ENCODE measurements around the gene TBC1D22A. TPM values are rescaled to one million over a fixed set of nuclear protein-coding genes. Genes with fewer than 3 reads are reported as not detected.

The TBC1D22A gene
- polyA plus RNA-seq, 1 donor from 2014 or later, result 9.3 TPM

DNA sequence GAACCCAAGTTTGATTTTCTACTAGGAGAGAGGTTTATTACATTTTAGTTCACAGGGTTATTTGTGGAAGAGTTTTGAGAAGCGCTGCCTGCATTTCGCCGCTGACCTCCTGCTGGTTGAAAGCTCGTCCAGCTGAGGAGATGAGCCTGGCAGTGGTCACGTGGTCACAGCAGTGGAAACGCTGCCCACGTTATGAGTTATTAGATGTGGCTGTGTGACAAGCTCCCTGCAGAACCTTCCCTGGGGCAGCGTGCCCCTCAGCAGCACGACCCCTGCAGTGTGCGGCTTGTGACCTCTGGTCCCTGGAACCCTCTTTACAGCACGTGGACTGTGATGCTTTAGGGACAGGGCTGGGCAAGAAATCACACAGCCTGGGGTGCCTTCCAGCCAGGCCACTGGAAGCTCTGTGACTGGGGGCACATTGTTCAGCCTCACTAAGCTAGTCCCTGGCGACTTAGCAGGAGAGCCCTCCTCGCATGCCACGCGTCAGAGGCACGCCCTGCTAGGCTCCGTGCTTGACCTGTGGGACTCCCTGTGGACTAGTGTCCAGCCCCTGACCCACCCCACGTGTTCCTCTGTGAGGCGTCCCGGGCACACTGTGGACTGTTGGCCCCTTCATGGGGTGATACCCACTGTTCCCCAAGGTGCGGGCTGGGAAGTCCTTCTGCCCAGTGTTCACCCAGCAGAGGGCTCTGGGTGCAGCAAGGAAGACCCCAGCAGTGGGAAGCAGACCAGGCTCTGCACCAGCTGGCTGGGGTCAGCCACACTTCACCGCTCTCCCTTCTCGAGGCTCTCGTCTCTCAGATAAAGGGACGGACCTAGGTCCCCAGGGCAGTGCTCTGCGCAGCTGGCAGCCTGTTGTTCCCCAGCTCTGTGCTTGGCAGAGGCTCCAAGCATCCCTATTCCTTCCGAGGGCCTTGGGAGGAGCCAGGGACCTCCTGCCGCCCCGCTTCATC lies 349.5 kb downstream of the TBC1D22A start:
- H3K9ac ChIP-seq (ENCODE audit: low read length), result no peak overlapping the region
- peaks cover 2% of the 10 kb centered on the region for H3K9me3 ChIP-seq (ENCODE audit: low read length)
- H4K20me1 ChIP-seq (ENCODE audit: insufficient read depth), result no peaks in the 10 kb centered on the region
- TF ChIP-seq EP300 (conservative IDR thresholded peaks at IDR 0.05; ENCODE audit: poor library complexity, severe bottlenecking), result no peak
- no peak for TF ChIP-seq SMC3 (conservative IDR thresholded peaks at IDR 0.05; ENCODE audit: poor library complexity)
- no peak for TF ChIP-seq MXI1 (conservative IDR thresholded peaks at IDR 0.05; ENCODE audit: poor library complexity, severe bottlenecking)
- no peak for TF ChIP-seq TAF1 (IDR thresholded peaks at IDR 0.05; ENCODE audit: low read depth)
- TF ChIP-seq POLR2AphosphoS5 (IDR thresholded peaks at IDR 0.05), result no peak
- TF ChIP-seq, protein P1, sequence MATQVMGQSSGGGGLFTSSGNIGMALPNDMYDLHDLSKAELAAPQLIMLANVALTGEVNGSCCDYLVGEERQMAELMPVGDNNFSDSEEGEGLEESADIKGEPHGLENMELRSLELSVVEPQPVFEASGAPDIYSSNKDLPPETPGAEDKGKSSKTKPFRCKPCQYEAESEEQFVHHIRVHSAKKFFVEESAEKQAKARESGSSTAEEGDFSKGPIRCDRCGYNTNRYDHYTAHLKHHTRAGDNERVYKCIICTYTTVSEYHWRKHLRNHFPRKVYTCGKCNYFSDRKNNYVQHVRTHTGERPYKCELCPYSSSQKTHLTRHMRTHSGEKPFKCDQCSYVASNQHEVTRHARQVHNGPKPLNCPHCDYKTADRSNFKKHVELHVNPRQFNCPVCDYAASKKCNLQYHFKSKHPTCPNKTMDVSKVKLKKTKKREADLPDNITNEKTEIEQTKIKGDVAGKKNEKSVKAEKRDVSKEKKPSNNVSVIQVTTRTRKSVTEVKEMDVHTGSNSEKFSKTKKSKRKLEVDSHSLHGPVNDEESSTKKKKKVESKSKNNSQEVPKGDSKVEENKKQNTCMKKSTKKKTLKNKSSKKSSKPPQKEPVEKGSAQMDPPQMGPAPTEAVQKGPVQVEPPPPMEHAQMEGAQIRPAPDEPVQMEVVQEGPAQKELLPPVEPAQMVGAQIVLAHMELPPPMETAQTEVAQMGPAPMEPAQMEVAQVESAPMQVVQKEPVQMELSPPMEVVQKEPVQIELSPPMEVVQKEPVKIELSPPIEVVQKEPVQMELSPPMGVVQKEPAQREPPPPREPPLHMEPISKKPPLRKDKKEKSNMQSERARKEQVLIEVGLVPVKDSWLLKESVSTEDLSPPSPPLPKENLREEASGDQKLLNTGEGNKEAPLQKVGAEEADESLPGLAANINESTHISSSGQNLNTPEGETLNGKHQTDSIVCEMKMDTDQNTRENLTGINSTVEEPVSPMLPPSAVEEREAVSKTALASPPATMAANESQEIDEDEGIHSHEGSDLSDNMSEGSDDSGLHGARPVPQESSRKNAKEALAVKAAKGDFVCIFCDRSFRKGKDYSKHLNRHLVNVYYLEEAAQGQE (IDR thresholded peaks at IDR 0.05; ENCODE audit: borderline replicate concordance), result no peak
- TF ChIP-seq RAD21 (conservative IDR thresholded peaks at IDR 0.05), result no peak
- no peaks in the 10 kb centered on the region for H3K27me3 ChIP-seq (ENCODE audit: insufficient read depth, low read depth, low read length)
- no peaks in the 10 kb centered on the region for H3K9me2 ChIP-seq (ENCODE audit: insufficient read depth, low read length)
- H3K36me3 ChIP-seq (ENCODE audit: insufficient read depth, low read length), result no peaks in the 10 kb centered on the region
- no peaks in the 10 kb centered on the region for H3F3A ChIP-seq (ENCODE audit: insufficient read depth, low read length, poor library complexity, severe bottlenecking)
- H3K4me2 ChIP-seq (ENCODE audit: low read length), result no peak overlapping the region
- H2AFZ ChIP-seq (ENCODE audit: low read depth, low read length), result no peak overlapping the region
- H3K4me3 ChIP-seq (ENCODE audit: low read length), result no peak overlapping the region
- H3K79me2 ChIP-seq (replicated peaks; ENCODE audit: insufficient read depth, low read length), result no peaks in the 10 kb centered on the region
- H3K27ac ChIP-seq (ENCODE audit: low read length), result no peak overlapping the region

DNA sequence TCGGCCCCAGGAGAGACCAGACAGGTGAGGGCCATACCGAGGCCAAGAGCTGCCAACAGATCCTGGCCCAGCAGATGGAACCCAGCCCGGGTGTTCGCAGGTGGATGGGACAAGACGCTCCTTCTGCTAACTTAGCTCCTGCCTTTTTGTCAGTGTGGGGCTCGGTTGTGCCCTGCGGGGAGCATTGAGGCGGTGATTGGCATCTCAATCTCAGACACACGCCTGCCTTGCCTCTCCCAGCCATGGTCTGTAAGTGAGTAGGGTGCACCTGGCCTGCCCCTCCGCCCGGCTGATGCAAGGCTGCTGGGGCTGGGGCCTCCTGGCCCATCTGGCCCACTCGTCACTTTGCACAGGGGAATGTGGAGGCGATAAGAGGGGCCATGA lies 350.1 kb downstream of the TBC1D22A start:
- no peak overlapping the region for H3K27ac ChIP-seq (ENCODE audit: low read length)
- no peaks in the 10 kb centered on the region for H3K9me2 ChIP-seq (ENCODE audit: insufficient read depth, low read length)
- H3K9me3 ChIP-seq (ENCODE audit: low read length), result peaks cover 2% of the 10 kb centered on the region
- no peaks in the 10 kb centered on the region for H3F3A ChIP-seq (ENCODE audit: insufficient read depth, low read length, poor library complexity, severe bottlenecking)
- H3K9ac ChIP-seq (ENCODE audit: low read length), result no peak overlapping the region
- no peaks in the 10 kb centered on the region for H3K36me3 ChIP-seq (ENCODE audit: insufficient read depth, low read length)
- H2AFZ ChIP-seq (ENCODE audit: low read depth, low read length), result no peak overlapping the region
- H3K79me2 ChIP-seq (replicated peaks; ENCODE audit: insufficient read depth, low read length), result no peaks in the 10 kb centered on the region
- TF ChIP-seq, protein P2, sequence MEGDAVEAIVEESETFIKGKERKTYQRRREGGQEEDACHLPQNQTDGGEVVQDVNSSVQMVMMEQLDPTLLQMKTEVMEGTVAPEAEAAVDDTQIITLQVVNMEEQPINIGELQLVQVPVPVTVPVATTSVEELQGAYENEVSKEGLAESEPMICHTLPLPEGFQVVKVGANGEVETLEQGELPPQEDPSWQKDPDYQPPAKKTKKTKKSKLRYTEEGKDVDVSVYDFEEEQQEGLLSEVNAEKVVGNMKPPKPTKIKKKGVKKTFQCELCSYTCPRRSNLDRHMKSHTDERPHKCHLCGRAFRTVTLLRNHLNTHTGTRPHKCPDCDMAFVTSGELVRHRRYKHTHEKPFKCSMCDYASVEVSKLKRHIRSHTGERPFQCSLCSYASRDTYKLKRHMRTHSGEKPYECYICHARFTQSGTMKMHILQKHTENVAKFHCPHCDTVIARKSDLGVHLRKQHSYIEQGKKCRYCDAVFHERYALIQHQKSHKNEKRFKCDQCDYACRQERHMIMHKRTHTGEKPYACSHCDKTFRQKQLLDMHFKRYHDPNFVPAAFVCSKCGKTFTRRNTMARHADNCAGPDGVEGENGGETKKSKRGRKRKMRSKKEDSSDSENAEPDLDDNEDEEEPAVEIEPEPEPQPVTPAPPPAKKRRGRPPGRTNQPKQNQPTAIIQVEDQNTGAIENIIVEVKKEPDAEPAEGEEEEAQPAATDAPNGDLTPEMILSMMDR (IDR thresholded peaks at IDR 0.05; ENCODE audit: poor library complexity, severe bottlenecking), result no peak
- TF ChIP-seq, protein P1 (IDR thresholded peaks at IDR 0.05; ENCODE audit: borderline replicate concordance), result no peak
- TF ChIP-seq EZH2 (IDR thresholded peaks at IDR 0.05; ENCODE audit: borderline replicate concordance, insufficient read depth, low read length, poor library complexity, severe bottlenecking) (no peak), EP300 (conservative IDR thresholded peaks at IDR 0.05; ENCODE audit: poor library complexity, severe bottlenecking) (no peak), TAF1 (IDR thresholded peaks at IDR 0.05; ENCODE audit: low read depth) (no peak), RAD21 (conservative IDR thresholded peaks at IDR 0.05) (no peak), MXI1 (conservative IDR thresholded peaks at IDR 0.05; ENCODE audit: poor library complexity, severe bottlenecking) (no peak), POLR2AphosphoS5 (IDR thresholded peaks at IDR 0.05) (no peak), SMC3 (conservative IDR thresholded peaks at IDR 0.05; ENCODE audit: poor library complexity) (no peak)
- H3K4me2 ChIP-seq (ENCODE audit: low read length), result no peak overlapping the region
- H3K27me3 ChIP-seq (ENCODE audit: insufficient read depth, low read depth, low read length), result no peaks in the 10 kb centered on the region
- H4K20me1 ChIP-seq (ENCODE audit: insufficient read depth), result no peaks in the 10 kb centered on the region
- no peak overlapping the region for H3K4me3 ChIP-seq (ENCODE audit: low read length)
